Left lung (tissue), 10 donors: ENCODE measurements around the gene GAS2L3. TPM values are rescaled to one million over a fixed set of nuclear protein-coding genes. Genes with fewer than 3 reads are reported as not detected.
"Not testable (repeated sequence)": the region's sequence is repeated elsewhere in the genome, so short reads cannot be mapped to it uniquely, and the experiment has no call there.

ENCODE experiments used
- ATAC-seq: fragments of 200-7000 bp; cut with Tn5 transposase; one replicate; pipeline ENCODE4 v1.9.1; 2020; ENCODE audit warnings: moderate library complexity
- DNase-seq, 4 donors: peaks; one replicate each; pipeline ENCODE4 v3.0.0-alpha.2; 2013 to 2020
- H3K27ac ChIP-seq, 2 donors: fragments of 200-600 bp; sonication (generic) in 1 of 2; one replicate each; pipeline versions ENCODE4 v1.5.0 to v1.8.0; 2020 to 2021
- H3K27me3 ChIP-seq, 2 donors: fragments of 200-600 bp; sonication (generic) in 1 of 2; one replicate each; pipeline versions ENCODE4 v1.5.0 to v1.8.0; 2020 to 2021
- H3K36me3 ChIP-seq, 2 donors: fragments of 200-600 bp; sonication (generic) in 1 of 2; one replicate each; pipeline versions ENCODE4 v1.5.0 to v1.8.0; 2020 to 2021
- H3K4me1 ChIP-seq, 2 donors: fragments of 200-600 bp; one replicate each; pipeline ENCODE4 v1.8.0; 2021
- H3K4me3 ChIP-seq, 2 donors: fragments of 200-600 bp; sonication (generic) in 1 of 2; one replicate each; pipeline versions ENCODE4 v1.5.0 to v1.8.0; 2020 to 2021; ENCODE audit warnings: mild to moderate bottlenecking in 1 of 2
- H3K9me3 ChIP-seq, 2 donors: fragments of 200-600 bp; sonication (generic) in 1 of 2; one replicate each; pipeline versions ENCODE4 v1.5.0 to v1.8.0; 2020 to 2021
- intact Hi-C, 2 donors: fragments of 100-400 bp; cut with DNase I; formaldehyde crosslinking; loops; one replicate each; pipeline versions ENCODE4 v1.11.2 to v1.14.2; 2022
- polyA plus RNA-seq, 6 donors: library from polyadenylated mRNA; unstranded; fragments of 120-200 nt; gene quantifications; one replicate each; pipeline ENCODE4 v1.2.1, GENCODE V29; 2013; ENCODE audit not compliant: insufficient read length in 6 of 6
- total RNA-seq, 2 donors: library from RNA; stranded (reverse); fragmentation: NEBNext Ultra II Directional; extraction: Animal tissue kit (Norgen Biotek cat#: 25700); gene quantifications; one replicate each; pipeline ENCODE4 v1.2.1, GENCODE V29; 2021
- TF ChIP-seq, protein P1 (sequence below), 2 donors: fragments of 200-600 bp; sonication (generic) in 1 of 2; IDR thresholded peaks; one replicate each; pipeline versions ENCODE4 v1.5.0 to v1.8.0; 2021; ENCODE audit warnings: antibody characterized with exemption in 2 of 2
- donor health status: DM: no; HTN: yes; CAD: no.
- donor health status: DM: no; HTN: no; CAD: no.

Gene GAS2L3
- total and polyA plus RNA-seq, 8 donors = 14.7 to 38.2 (median 23.4) TPM

DNA sequence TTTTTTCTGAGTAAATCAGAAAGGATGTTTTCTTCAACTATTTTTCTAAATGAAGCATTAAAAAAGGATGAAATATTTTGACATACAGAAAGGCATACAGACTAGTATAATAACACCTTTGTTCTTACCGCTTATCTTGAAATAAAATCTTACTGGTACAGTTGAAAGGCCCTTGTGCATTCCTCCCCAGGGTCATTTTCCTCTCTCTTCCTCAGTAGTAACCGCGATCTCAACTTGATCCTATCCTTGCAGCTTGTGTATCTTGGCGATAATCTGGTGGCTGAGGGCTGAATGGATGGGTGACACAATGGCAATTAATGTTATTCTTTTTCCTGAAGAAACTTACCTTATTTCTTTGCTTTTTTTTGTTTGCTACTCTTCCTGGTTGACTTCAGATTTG is 18.5 kb downstream of the GAS2L3 start:
- no peaks in the 10 kb centered on the region for H3K4me1 ChIP-seq
- no peak overlapping the region for H3K4me3 ChIP-seq
- H3K9me3 ChIP-seq = peaks cover 0 to 27% of the 10 kb centered on the region in 2 donors
- intact Hi-C loops = no loop called here
- H3K27me3 ChIP-seq = no peaks in the 10 kb centered on the region
- TF ChIP-seq, protein P1, sequence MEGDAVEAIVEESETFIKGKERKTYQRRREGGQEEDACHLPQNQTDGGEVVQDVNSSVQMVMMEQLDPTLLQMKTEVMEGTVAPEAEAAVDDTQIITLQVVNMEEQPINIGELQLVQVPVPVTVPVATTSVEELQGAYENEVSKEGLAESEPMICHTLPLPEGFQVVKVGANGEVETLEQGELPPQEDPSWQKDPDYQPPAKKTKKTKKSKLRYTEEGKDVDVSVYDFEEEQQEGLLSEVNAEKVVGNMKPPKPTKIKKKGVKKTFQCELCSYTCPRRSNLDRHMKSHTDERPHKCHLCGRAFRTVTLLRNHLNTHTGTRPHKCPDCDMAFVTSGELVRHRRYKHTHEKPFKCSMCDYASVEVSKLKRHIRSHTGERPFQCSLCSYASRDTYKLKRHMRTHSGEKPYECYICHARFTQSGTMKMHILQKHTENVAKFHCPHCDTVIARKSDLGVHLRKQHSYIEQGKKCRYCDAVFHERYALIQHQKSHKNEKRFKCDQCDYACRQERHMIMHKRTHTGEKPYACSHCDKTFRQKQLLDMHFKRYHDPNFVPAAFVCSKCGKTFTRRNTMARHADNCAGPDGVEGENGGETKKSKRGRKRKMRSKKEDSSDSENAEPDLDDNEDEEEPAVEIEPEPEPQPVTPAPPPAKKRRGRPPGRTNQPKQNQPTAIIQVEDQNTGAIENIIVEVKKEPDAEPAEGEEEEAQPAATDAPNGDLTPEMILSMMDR (IDR thresholded peaks at IDR 0.05) = no peak
- no peaks in the 10 kb centered on the region for H3K36me3 ChIP-seq
- ATAC-seq = no peak
- DNase-seq = no peak
- H3K27ac ChIP-seq = no peak overlapping the region

DNA sequence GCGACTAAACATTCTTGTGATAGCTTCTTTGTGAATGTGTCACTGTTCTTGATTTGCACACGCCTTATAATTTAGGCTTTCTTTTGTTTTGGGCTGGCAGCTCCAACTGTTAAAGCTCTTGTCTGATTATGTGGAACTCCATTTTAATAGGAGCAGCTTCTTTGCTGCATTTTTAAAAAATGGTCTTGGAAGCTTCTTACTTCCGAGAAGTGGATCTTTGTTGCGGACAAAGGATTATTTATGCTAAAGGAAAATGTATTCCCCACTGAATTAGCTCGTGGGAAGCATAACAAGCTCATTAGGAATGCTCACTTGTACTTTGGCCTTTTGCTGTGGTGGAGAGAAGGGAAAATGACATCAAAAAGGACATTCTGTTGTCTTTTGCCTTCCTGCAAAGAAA is 20.0 kb downstream of the GAS2L3 start:
- Histone ChIP-seq H3K27me3 (no peaks in the 10 kb centered on the region), H3K4me1 (no peaks in the 10 kb centered on the region), H3K27ac (no peak overlapping the region), H3K36me3 (no peaks in the 10 kb centered on the region), H3K4me3 (no peak overlapping the region), H3K9me3 (peaks cover 0 to 13% of the 10 kb centered on the region in 2 donors)
- DNase-seq = no peak
- TF ChIP-seq, protein P1 (IDR thresholded peaks at IDR 0.05) = no peak
- ATAC-seq = no peak
- intact Hi-C loops = no loop called here

DNA sequence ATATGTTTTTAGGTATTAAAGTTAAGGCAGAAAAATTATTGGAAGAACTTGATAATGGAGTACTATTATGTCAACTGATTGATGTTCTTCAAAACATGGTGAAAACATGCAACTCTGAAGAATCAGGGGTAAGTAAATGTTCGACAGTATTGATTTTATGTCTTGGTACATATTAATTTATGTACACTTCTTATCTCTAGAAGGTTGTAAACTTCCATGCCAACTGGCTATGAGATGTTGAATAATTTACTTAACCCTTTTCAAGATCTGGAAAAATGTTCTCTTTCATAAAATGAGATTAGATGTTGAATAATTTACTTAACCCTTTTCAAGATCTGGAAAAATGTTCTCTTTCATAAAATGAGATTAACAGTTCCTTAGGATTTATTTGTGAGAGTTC is 28.1 kb downstream of the GAS2L3 start:
- ATAC-seq (no peak), DNase-seq (no peak)
- Histone ChIP-seq H3K4me1 (no peaks in the 10 kb centered on the region), H3K27ac (no peak overlapping the region), H3K36me3 (no peaks in the 10 kb centered on the region), H3K9me3 (no peaks in the 10 kb centered on the region), H3K27me3 (no peaks in the 10 kb centered on the region), H3K4me3 (no peak overlapping the region)
- intact Hi-C loops = no loop called here
- TF ChIP-seq, protein P1 (IDR thresholded peaks at IDR 0.05) = no peak

DNA sequence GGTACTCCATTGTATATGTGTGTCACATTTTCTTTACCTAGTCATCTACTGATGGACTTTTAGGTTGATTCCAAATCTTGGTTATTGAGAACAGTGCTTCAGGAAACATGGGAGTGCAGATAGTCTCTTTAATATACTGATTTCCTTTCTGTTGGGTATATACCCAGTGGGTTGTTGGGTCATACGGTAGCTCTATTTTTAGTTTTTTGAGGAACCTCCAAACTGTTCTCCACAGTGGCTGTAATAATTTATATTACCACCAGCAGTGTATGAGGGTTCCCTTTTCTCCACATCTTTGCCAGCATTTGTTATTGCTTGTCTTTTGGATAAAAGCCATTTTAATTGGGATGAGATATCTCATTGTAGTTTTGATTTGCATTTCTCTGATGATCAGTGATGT is 29.5 kb downstream of the GAS2L3 start:
- H3K4me3 ChIP-seq, H3K27ac ChIP-seq, ATAC-seq, H3K36me3 ChIP-seq, H3K9me3 ChIP-seq, DNase-seq, H3K4me1 ChIP-seq, H3K27me3 ChIP-seq, intact Hi-C loops: not testable (repeated sequence)

DNA sequence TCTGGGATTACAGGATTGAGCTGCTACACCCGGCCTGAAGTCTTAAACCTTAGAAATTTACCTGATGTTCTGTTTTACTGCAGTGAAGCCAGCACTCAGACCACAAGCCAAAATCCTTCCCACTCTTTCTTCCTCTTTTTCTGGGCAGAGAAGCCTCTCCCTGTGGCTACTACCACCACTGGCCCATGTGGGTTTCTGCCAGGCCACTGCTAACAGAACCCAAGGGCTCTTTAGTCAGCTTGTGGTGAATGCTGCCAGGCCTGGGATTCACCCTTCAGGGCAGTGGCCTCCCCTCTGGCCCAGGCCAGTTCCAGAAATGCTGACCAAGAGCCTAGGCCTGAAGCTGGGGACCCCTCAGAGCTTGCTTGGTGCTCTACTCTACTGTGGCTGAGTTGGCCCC is 35.3 kb downstream of the GAS2L3 start:
- Histone ChIP-seq H3K9me3 (peaks cover 0 to 2% of the 10 kb centered on the region in 2 donors), H3K27me3 (no peaks in the 10 kb centered on the region), H3K4me1 (no peaks in the 10 kb centered on the region), H3K27ac (no peak overlapping the region), H3K4me3 (no peak overlapping the region), H3K36me3 (peaks cover 0 to 2% of the 10 kb centered on the region in 2 donors)
- intact Hi-C loops = no loop called here
- TF ChIP-seq, protein P1 (IDR thresholded peaks at IDR 0.05) = no peak
- DNase-seq (peak in 2 of 4 donors; percentile 50 to 57), ATAC-seq (peak; percentile 59)

DNA sequence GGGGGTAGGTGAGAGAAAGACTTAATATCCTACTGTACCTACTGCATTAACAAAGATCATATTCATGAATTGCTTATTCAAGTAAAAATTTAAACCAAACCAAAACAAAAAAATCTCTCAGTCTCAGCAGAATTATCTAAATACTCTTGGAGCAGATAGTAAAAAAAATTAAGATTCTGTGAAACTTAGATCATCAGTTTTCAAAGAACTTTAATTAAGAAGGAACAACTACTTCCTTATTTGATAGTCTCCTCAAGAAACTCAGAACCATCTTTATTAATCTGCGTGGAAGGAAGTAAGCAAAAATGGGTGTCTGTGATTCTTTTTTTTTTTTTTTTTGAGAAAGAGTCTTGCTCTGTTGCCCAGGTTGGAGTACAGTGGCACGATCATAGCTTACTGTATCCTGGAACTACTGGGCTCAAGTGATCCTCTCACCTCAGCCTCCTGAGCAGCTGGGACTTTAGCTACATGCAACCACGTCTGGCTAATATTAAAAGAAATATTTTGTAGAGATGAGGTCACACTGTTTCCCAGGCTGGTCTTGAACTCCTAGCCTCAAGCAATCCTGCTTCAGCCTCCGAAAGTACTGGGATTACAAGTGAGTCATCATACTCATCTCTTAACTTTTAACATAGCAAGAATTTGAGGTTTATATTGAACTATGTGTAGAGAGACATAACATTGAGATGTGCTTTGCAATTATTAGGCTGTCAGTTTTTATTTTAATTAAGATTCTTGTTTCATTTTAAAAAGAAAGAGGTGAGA is 37.4 kb downstream of the GAS2L3 start:
- intact Hi-C loops = no loop called here
- Histone ChIP-seq H3K4me1 (no peaks in the 10 kb centered on the region), H3K9me3 (peaks cover 0 to 2% of the 10 kb centered on the region in 2 donors), H3K4me3 (no peak overlapping the region), H3K27me3 (no peaks in the 10 kb centered on the region), H3K27ac (no peak overlapping the region), H3K36me3 (peaks cover 0 to 4% of the 10 kb centered on the region in 2 donors)
- DNase-seq (no peak), ATAC-seq (no peak)
- TF ChIP-seq, protein P1 (IDR thresholded peaks at IDR 0.05) = no peak
